ENCODE measurements around the gene ANAPC10.

DNA sequence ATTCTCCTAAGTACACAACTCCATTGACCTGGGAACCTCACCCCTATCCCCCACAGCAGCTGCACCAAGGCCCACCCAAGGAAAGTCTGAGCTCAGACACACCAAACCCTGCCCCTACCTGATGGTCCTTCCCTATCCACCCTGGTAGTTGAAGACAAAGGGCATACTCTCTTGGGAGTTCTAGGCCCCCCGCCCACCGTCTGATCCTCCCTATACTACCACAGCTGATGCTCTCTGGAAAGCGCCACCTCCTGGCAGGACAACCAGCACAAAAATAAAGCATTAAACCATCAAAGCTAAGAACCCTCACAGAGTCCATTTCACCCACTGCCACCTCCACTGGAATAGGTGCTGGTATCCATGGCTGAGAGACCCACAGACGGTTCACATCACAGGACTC is 83.6 kb downstream of the ANAPC10 start:
- TF ChIP-seq, protein P1, sequence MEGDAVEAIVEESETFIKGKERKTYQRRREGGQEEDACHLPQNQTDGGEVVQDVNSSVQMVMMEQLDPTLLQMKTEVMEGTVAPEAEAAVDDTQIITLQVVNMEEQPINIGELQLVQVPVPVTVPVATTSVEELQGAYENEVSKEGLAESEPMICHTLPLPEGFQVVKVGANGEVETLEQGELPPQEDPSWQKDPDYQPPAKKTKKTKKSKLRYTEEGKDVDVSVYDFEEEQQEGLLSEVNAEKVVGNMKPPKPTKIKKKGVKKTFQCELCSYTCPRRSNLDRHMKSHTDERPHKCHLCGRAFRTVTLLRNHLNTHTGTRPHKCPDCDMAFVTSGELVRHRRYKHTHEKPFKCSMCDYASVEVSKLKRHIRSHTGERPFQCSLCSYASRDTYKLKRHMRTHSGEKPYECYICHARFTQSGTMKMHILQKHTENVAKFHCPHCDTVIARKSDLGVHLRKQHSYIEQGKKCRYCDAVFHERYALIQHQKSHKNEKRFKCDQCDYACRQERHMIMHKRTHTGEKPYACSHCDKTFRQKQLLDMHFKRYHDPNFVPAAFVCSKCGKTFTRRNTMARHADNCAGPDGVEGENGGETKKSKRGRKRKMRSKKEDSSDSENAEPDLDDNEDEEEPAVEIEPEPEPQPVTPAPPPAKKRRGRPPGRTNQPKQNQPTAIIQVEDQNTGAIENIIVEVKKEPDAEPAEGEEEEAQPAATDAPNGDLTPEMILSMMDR (IDR thresholded peaks at IDR 0.05; ENCODE audit: extremely low read depth in 1 of 2, insufficient read depth in 1 of 2, low read depth in 1 of 2, low read length in 2 of 2), result no peak
- TF ChIP-seq POLR2A (IDR thresholded peaks at IDR 0.05; ENCODE audit: low read depth, low read length), result no peak

Data from endothelial cell of umbilical vein (primary cell).